ENCODE results near the gene RNF114.

The RNF114 gene

GRCh38 chr20:49888212-49889000 lies 47.8 kb upstream of the RNF114 start:
- TF ChIP-seq, protein P1, sequence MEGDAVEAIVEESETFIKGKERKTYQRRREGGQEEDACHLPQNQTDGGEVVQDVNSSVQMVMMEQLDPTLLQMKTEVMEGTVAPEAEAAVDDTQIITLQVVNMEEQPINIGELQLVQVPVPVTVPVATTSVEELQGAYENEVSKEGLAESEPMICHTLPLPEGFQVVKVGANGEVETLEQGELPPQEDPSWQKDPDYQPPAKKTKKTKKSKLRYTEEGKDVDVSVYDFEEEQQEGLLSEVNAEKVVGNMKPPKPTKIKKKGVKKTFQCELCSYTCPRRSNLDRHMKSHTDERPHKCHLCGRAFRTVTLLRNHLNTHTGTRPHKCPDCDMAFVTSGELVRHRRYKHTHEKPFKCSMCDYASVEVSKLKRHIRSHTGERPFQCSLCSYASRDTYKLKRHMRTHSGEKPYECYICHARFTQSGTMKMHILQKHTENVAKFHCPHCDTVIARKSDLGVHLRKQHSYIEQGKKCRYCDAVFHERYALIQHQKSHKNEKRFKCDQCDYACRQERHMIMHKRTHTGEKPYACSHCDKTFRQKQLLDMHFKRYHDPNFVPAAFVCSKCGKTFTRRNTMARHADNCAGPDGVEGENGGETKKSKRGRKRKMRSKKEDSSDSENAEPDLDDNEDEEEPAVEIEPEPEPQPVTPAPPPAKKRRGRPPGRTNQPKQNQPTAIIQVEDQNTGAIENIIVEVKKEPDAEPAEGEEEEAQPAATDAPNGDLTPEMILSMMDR (IDR thresholded peaks at IDR 0.05; ENCODE audit: low read depth, low read length, poor library complexity, severe bottlenecking) = peak; percentile 95
- no peak for TF ChIP-seq EZH2phosphoT487 (IDR thresholded peaks at IDR 0.05; ENCODE audit: borderline replicate concordance, low read length)
- no peaks in the 10 kb centered on the region for H3K9me3 ChIP-seq (ENCODE audit: control insufficient read depth, insufficient read depth, low read length)
- peaks cover 8% of the 10 kb centered on the region for H3K4me1 ChIP-seq (ENCODE audit: control insufficient read depth, low read length)
- peak overlapping the region; percentile 32; the same call in 1 of the 2 replicates for H3K4me2 ChIP-seq (ENCODE audit: low read length)
- no peaks in the 10 kb centered on the region for H4K20me1 ChIP-seq (ENCODE audit: control insufficient read depth, insufficient read depth, low read depth, low read length)
- peaks cover 3% of the 10 kb centered on the region; the same call in 1 of the 2 replicates for H3F3A ChIP-seq (ENCODE audit: control insufficient read depth, insufficient read depth)
- H3K27me3 ChIP-seq (ENCODE audit: control insufficient read depth, low read length) = no peaks in the 10 kb centered on the region
- no peaks in the 10 kb centered on the region for H3K9me2 ChIP-seq (replicated peaks; ENCODE audit: control insufficient read depth, low read length)
- H3K79me2 ChIP-seq (ENCODE audit: control insufficient read depth, low read length) = no peaks in the 10 kb centered on the region
- peaks cover 21% of the 10 kb centered on the region; the same call in 1 of the 2 replicates for H3K36me3 ChIP-seq (ENCODE audit: control insufficient read depth, low read length)
- H3K4me3 ChIP-seq (ENCODE audit: low read length) = no peak overlapping the region
- H3K27ac ChIP-seq (ENCODE audit: low read depth, low read length) = no peak overlapping the region

DNA sequence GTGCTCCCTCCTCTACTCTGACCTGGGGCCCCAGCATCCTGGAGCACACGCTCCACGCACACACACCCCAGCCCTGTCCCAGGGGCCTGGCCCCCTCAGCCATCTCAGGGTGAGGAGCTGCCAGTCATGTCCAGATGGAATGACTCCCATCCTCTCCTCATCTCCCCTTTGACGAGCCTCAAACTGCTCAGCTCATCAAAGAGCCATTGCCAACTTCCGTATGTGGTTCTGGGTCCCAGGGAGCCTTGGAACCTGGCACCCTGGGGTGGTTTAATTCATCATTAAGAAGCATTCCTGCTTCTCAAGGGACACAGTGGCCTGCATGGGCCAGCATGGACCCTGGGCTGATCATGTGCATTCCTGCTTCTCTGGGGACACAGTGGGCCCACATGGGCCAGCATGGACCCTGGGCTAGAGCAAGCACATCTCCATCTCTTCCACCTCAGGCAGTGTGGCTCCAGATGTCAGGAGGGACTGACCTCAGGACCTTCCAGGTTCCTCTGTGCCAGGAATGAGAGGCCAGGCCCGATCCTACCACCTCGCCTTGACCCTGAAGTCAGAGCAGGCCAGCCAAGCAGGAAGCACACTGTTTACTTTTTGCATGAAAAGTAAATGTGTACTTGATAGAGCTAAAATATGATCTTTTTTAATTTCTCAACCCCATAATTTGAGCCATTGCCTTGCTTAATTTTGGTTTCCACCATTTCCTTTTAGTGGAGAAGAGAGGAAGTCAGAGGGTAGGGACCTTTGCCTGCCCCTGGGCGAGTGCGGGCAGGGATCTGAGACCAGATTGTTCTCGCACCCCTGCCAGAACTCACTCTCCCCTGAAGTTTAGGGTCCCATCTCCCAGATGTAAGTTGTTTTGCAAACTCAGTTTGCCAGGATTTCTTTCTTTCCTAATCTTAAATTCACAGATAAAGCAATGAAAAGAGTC lies 46.9 kb upstream of the RNF114 start:
- Histone ChIP-seq H3K27me3 (ENCODE audit: control insufficient read depth, low read length) (no peaks in the 10 kb centered on the region), H3K79me2 (ENCODE audit: control insufficient read depth, low read length) (no peaks in the 10 kb centered on the region), H3K4me3 (ENCODE audit: low read length) (no peak overlapping the region), H3K9me3 (ENCODE audit: control insufficient read depth, insufficient read depth, low read length) (no peaks in the 10 kb centered on the region), H3K4me2 (ENCODE audit: low read length) (peak overlapping the region; percentile 32; the same call in 1 of the 2 replicates), H3K9me2 (replicated peaks; ENCODE audit: control insufficient read depth, low read length) (no peaks in the 10 kb centered on the region), H3F3A (ENCODE audit: control insufficient read depth, insufficient read depth) (peaks cover 3% of the 10 kb centered on the region; the same call in 1 of the 2 replicates), H4K20me1 (ENCODE audit: control insufficient read depth, insufficient read depth, low read depth, low read length) (no peaks in the 10 kb centered on the region), H3K4me1 (ENCODE audit: control insufficient read depth, low read length) (peaks cover 13% of the 10 kb centered on the region), H3K36me3 (ENCODE audit: control insufficient read depth, low read length) (peaks cover 15% of the 10 kb centered on the region; the same call in 1 of the 2 replicates), H3K27ac (ENCODE audit: low read depth, low read length) (no peak overlapping the region)
- TF ChIP-seq EZH2phosphoT487 (IDR thresholded peaks at IDR 0.05; ENCODE audit: borderline replicate concordance, low read length) = no peak
- TF ChIP-seq, protein P1 (IDR thresholded peaks at IDR 0.05; ENCODE audit: low read depth, low read length, poor library complexity, severe bottlenecking) = no peak

DNA sequence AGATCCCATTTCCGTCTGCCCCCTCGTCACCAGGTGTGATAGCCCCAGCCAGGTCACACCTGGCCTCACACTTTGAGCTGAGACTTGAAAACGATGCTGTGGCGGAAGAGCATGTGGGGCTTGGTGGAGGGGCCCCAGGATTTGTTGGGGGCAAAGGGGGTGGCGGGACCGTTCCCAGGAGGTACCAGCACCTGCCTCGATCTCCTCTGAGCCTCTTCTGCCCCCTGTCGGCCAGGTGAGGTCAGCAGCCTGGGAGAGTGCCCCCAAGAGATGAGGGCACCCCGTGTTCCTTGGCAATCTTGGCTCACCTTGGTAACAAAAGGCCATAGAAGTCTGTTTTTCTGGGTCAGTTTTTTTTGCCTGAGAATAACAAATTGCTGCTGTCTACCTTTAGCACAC lies 46.3 kb upstream of the RNF114 start:
- Histone ChIP-seq H3K9me3 (ENCODE audit: control insufficient read depth, insufficient read depth, low read length) (no peaks in the 10 kb centered on the region), H3K4me3 (ENCODE audit: low read length) (no peak overlapping the region), H3K79me2 (ENCODE audit: control insufficient read depth, low read length) (no peaks in the 10 kb centered on the region), H3K36me3 (ENCODE audit: control insufficient read depth, low read length) (peaks cover 9% of the 10 kb centered on the region; the same call in 1 of the 2 replicates), H3F3A (ENCODE audit: control insufficient read depth, insufficient read depth) (peaks cover 3% of the 10 kb centered on the region; the same call in 1 of the 2 replicates), H3K27ac (ENCODE audit: low read depth, low read length) (no peak overlapping the region), H3K4me2 (ENCODE audit: low read length) (no peak overlapping the region), H3K27me3 (ENCODE audit: control insufficient read depth, low read length) (no peaks in the 10 kb centered on the region), H3K4me1 (ENCODE audit: control insufficient read depth, low read length) (peaks cover 14% of the 10 kb centered on the region), H4K20me1 (ENCODE audit: control insufficient read depth, insufficient read depth, low read depth, low read length) (no peaks in the 10 kb centered on the region), H3K9me2 (replicated peaks; ENCODE audit: control insufficient read depth, low read length) (no peaks in the 10 kb centered on the region)
- TF ChIP-seq EZH2phosphoT487 (IDR thresholded peaks at IDR 0.05; ENCODE audit: borderline replicate concordance, low read length) = no peak
- TF ChIP-seq, protein P1 (IDR thresholded peaks at IDR 0.05; ENCODE audit: low read depth, low read length, poor library complexity, severe bottlenecking) = peak; percentile 57

Data from DOHH2 (cell line).